Neural cell (in vitro differentiated cells): ENCODE measurements around the gene FRK.

Experiments used
- EP300 ChIP-seq: fragments of 450-650 bp; conservative IDR thresholded peaks from 2 replicates; pipeline ENCODE4 v1.6.1; 2014; ENCODE audit warnings: antibody characterized with exemption, mild to moderate bottlenecking, moderate library complexity; ENCODE audit not compliant: poor library complexity, severe bottlenecking
- EZH2 ChIP-seq: fragments of 200-600, 300-800 bp; shearing (Covaris generic), sonication (generic); IDR thresholded peaks from 2 replicates; pipeline ENCODE4 v1.6.1; 2014; ENCODE audit warnings: antibody characterized with exemption, low read length, borderline replicate concordance, mild to moderate bottlenecking; ENCODE audit not compliant: insufficient read depth, poor library complexity, severe bottlenecking
- POLR2AphosphoS5 ChIP-seq: IDR thresholded peaks from 2 replicates; pipeline ENCODE4 v1.6.1; 2012
- RAD21 ChIP-seq: fragments of 450-650 bp; conservative IDR thresholded peaks from 2 replicates; pipeline ENCODE4 v1.6.1; 2014; ENCODE audit warnings: antibody characterized with exemption, mild to moderate bottlenecking, moderate library complexity
- SMC3 ChIP-seq: fragments of 450-650 bp; conservative IDR thresholded peaks from 2 replicates; pipeline ENCODE4 v1.6.1; 2014; ENCODE audit warnings: antibody characterized with exemption, mild to moderate bottlenecking, moderate library complexity; ENCODE audit not compliant: poor library complexity
- TAF1 ChIP-seq: IDR thresholded peaks from 2 replicates; pipeline ENCODE4 v1.6.1; 2012; ENCODE audit warnings: low read depth
- TF ChIP-seq, protein P1 (sequence below): fragments of 450-650 bp; IDR thresholded peaks from 2 replicates; pipeline ENCODE4 v1.5.1; 2014; ENCODE audit warnings: antibody characterized with exemption, mild to moderate bottlenecking, moderate library complexity; ENCODE audit not compliant: poor library complexity, severe bottlenecking
- TF ChIP-seq, protein P2 (sequence below): IDR thresholded peaks from 2 replicates; pipeline ENCODE4 v1.6.1; 2012; ENCODE audit warnings: borderline replicate concordance

DNA sequence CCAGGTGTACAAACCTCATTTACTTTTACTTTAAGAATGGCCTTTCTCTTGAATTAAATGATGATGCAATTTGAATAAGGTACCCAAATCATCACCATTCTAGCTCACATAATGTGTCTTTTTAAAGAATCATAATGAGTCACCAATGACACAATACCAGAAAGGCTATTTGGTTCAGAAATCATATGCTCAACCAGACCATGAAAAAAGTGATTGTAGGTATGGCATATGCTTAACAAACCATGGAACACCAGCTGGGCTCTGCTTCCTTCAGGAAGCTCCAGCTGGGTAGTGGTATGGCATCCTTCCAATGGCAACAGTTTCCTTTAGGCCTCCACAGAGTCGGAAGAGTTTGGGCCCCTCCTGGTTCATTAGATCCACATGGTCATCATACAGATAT, 128.2 kb downstream of the FRK start:
- TF ChIP-seq, protein P1, sequence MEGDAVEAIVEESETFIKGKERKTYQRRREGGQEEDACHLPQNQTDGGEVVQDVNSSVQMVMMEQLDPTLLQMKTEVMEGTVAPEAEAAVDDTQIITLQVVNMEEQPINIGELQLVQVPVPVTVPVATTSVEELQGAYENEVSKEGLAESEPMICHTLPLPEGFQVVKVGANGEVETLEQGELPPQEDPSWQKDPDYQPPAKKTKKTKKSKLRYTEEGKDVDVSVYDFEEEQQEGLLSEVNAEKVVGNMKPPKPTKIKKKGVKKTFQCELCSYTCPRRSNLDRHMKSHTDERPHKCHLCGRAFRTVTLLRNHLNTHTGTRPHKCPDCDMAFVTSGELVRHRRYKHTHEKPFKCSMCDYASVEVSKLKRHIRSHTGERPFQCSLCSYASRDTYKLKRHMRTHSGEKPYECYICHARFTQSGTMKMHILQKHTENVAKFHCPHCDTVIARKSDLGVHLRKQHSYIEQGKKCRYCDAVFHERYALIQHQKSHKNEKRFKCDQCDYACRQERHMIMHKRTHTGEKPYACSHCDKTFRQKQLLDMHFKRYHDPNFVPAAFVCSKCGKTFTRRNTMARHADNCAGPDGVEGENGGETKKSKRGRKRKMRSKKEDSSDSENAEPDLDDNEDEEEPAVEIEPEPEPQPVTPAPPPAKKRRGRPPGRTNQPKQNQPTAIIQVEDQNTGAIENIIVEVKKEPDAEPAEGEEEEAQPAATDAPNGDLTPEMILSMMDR: no peak
- no peak for TF ChIP-seq SMC3
- TF ChIP-seq, protein P2, sequence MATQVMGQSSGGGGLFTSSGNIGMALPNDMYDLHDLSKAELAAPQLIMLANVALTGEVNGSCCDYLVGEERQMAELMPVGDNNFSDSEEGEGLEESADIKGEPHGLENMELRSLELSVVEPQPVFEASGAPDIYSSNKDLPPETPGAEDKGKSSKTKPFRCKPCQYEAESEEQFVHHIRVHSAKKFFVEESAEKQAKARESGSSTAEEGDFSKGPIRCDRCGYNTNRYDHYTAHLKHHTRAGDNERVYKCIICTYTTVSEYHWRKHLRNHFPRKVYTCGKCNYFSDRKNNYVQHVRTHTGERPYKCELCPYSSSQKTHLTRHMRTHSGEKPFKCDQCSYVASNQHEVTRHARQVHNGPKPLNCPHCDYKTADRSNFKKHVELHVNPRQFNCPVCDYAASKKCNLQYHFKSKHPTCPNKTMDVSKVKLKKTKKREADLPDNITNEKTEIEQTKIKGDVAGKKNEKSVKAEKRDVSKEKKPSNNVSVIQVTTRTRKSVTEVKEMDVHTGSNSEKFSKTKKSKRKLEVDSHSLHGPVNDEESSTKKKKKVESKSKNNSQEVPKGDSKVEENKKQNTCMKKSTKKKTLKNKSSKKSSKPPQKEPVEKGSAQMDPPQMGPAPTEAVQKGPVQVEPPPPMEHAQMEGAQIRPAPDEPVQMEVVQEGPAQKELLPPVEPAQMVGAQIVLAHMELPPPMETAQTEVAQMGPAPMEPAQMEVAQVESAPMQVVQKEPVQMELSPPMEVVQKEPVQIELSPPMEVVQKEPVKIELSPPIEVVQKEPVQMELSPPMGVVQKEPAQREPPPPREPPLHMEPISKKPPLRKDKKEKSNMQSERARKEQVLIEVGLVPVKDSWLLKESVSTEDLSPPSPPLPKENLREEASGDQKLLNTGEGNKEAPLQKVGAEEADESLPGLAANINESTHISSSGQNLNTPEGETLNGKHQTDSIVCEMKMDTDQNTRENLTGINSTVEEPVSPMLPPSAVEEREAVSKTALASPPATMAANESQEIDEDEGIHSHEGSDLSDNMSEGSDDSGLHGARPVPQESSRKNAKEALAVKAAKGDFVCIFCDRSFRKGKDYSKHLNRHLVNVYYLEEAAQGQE: no peak
- TF ChIP-seq POLR2AphosphoS5: no peak
- no peak for TF ChIP-seq EP300
- TF ChIP-seq EZH2: no peak
- no peak for TF ChIP-seq RAD21
- no peak for TF ChIP-seq TAF1
